HEK293 (cell line): ENCODE data around the gene CCR6.

Experiments used
- CTCF ChIA-PET: fragments of 350-600 bp; formaldehyde crosslinking; extraction: SDS; loops from one replicate; lab custom pipeline; 2021; ENCODE audit warnings: antibody characterized with exemption; lab: Yijun Ruan, JAX
- POLR2A ChIA-PET: fragments of 300-600 bp; formaldehyde crosslinking; extraction: SDS; loops from one replicate; lab custom pipeline; 2020; ENCODE audit warnings: antibody characterized with exemption, inconsistent platforms; lab: Yijun Ruan, JAX
- H3K27ac ChIP-seq: fragments of 200-500 bp; sonication (Bioruptor generic); 2 replicates; pipeline ENCODE4 v1.5.1; 2014; ENCODE audit warnings: low read depth, low read length, control low read depth, inconsistent platforms; ENCODE audit errors: extremely low read depth
- H3K36me3 ChIP-seq, 2 experiments: fragments of 200-500 bp in 1 of 2; sonication (Bioruptor generic) in 1 of 2; 1 replicate in 1 of 2; 2 replicates in 1 of 2; pipeline ENCODE4 v1.5.1; 2014 to 2017; ENCODE audit warnings: inconsistent platforms in 2 of 2, low read length in 2 of 2; ENCODE audit not compliant: control insufficient read depth in 2 of 2, insufficient read depth in 1 of 2
- H3K4me1 ChIP-seq: fragments of 200-500 bp; sonication (Bioruptor generic); 2 replicates; pipeline ENCODE4 v1.5.1; 2014; ENCODE audit warnings: mild to moderate bottlenecking, low read length, inconsistent platforms; ENCODE audit not compliant: control insufficient read depth, insufficient read depth
- H3K4me3 ChIP-seq: 2 replicates; pipeline ENCODE4 v1.5.1; 2011; ENCODE audit warnings: low read depth, mild to moderate bottlenecking, control low read depth, low read length, moderate library complexity
- H3K9me3 ChIP-seq: fragments of 200-500 bp; sonication (Bioruptor generic); 2 replicates; pipeline ENCODE4 v1.5.1; 2014; ENCODE audit warnings: low read depth, low read length, inconsistent platforms; ENCODE audit not compliant: control insufficient read depth, insufficient read depth
- EGR2 ChIP-seq: fragments of 450-650 bp; formaldehyde crosslinking; IDR thresholded peaks from 2 replicates; pipeline ENCODE4 v1.5.1; 2016; ENCODE audit warnings: low read depth, missing biosample characterization, missing genetic modification characterization
- GLI4 ChIP-seq: fragments of 450-650 bp; formaldehyde crosslinking; IDR thresholded peaks from 2 replicates; pipeline ENCODE4 v1.5.1; 2016; ENCODE audit warnings: missing biosample characterization, missing genetic modification characterization
- GLIS1 ChIP-seq: fragments of 450-650 bp; formaldehyde crosslinking; IDR thresholded peaks from 2 replicates; pipeline ENCODE4 v1.5.1; 2016; ENCODE audit warnings: missing biosample characterization, missing genetic modification characterization
- KLF10 ChIP-seq: fragments of 450-650 bp; IDR thresholded peaks from 2 replicates; pipeline ENCODE4 v1.5.1; 2018; ENCODE audit warnings: missing biosample characterization, mild to moderate bottlenecking, missing genetic modification characterization
- KLF16 ChIP-seq: fragments of 450-650 bp; formaldehyde crosslinking; IDR thresholded peaks from 2 replicates; pipeline ENCODE4 v1.5.1; 2017; ENCODE audit warnings: missing biosample characterization, missing genetic modification characterization
- KLF8 ChIP-seq: fragments of 450-650 bp; formaldehyde crosslinking; IDR thresholded peaks from 2 replicates; pipeline ENCODE4 v1.5.1; 2016; ENCODE audit warnings: missing biosample characterization, missing genetic modification characterization
- MEIS1 ChIP-seq: sonication (generic); formaldehyde crosslinking; IDR thresholded peaks from 2 replicates; pipeline ENCODE4 v1.8.1; 2022; ENCODE audit warnings: missing genetic modification reagents, mild to moderate bottlenecking, borderline replicate concordance
- OSR2 ChIP-seq: fragments of 450-650 bp; formaldehyde crosslinking; IDR thresholded peaks from 2 replicates; pipeline ENCODE4 v1.5.1; 2016; ENCODE audit warnings: missing biosample characterization, missing genetic modification characterization
- PBX3 ChIP-seq: sonication (generic); formaldehyde crosslinking; IDR thresholded peaks from 2 replicates; pipeline ENCODE4 v1.8.1; 2022; ENCODE audit warnings: mild to moderate bottlenecking, moderate library complexity, missing genetic modification reagents
- PRDM10 ChIP-seq: fragments of 450-650 bp; formaldehyde crosslinking; IDR thresholded peaks from 2 replicates; pipeline ENCODE4 v1.5.1; 2016; ENCODE audit warnings: missing biosample characterization, missing genetic modification characterization
- SCRT2 ChIP-seq: fragments of 450-650 bp; formaldehyde crosslinking; IDR thresholded peaks from 2 replicates; pipeline ENCODE4 v1.5.1; 2016; ENCODE audit warnings: missing biosample characterization, missing genetic modification characterization
- YY1 ChIP-seq: fragments of 450-650 bp; formaldehyde crosslinking; IDR thresholded peaks from 2 replicates; pipeline ENCODE4 v1.5.1; 2018; ENCODE audit warnings: missing biosample characterization, missing genetic modification characterization
- ZBTB48 ChIP-seq: fragments of 450-650 bp; formaldehyde crosslinking; IDR thresholded peaks from 2 replicates; pipeline ENCODE4 v1.5.1; 2016; ENCODE audit warnings: missing biosample characterization, missing genetic modification characterization
- ZFP37 ChIP-seq: fragments of 450-650 bp; formaldehyde crosslinking; IDR thresholded peaks from 2 replicates; pipeline ENCODE4 v1.5.1; 2016; ENCODE audit warnings: missing biosample characterization, missing genetic modification characterization
- ZNF157 ChIP-seq: fragments of 450-650 bp; formaldehyde crosslinking; IDR thresholded peaks from 2 replicates; pipeline ENCODE4 v1.5.1; 2016; ENCODE audit warnings: missing biosample characterization, missing genetic modification characterization
- ZNF16 ChIP-seq: fragments of 450-650 bp; formaldehyde crosslinking; IDR thresholded peaks from 2 replicates; pipeline ENCODE4 v1.5.1; 2016; ENCODE audit warnings: low read depth, missing biosample characterization, missing genetic modification characterization
- ZNF174 ChIP-seq: fragments of 450-650 bp; formaldehyde crosslinking; IDR thresholded peaks from 2 replicates; pipeline ENCODE4 v1.5.0; 2017; ENCODE audit warnings: missing biosample characterization, mild to moderate bottlenecking, missing genetic modification characterization
- ZNF19 ChIP-seq: fragments of 450-650 bp; formaldehyde crosslinking; IDR thresholded peaks from 2 replicates; pipeline ENCODE4; 2016; ENCODE audit warnings: missing biosample characterization, missing genetic modification characterization, low read depth
- ZNF266 ChIP-seq: fragments of 450-650 bp; formaldehyde crosslinking; IDR thresholded peaks from 2 replicates; pipeline ENCODE4 v1.5.1; 2016; ENCODE audit warnings: missing biosample characterization, missing genetic modification characterization, low read depth
- ZNF311 ChIP-seq: fragments of 450-650 bp; formaldehyde crosslinking; IDR thresholded peaks from 2 replicates; pipeline ENCODE4 v1.5.1; 2017; ENCODE audit warnings: missing biosample characterization, missing genetic modification characterization, borderline replicate concordance
- ZNF335 ChIP-seq: fragments of 450-650 bp; formaldehyde crosslinking; conservative IDR thresholded peaks from 2 replicates; pipeline ENCODE4 v1.5.1; 2016; ENCODE audit warnings: missing biosample characterization, missing genetic modification characterization
- ZNF37A ChIP-seq: fragments of 450-650 bp; IDR thresholded peaks from 2 replicates; pipeline ENCODE4 v1.5.1; 2018; ENCODE audit warnings: missing biosample characterization, missing genetic modification characterization
- ZNF48 ChIP-seq: fragments of 450-650 bp; formaldehyde crosslinking; IDR thresholded peaks from 2 replicates; pipeline ENCODE4 v1.5.1; 2016; ENCODE audit warnings: missing biosample characterization, missing genetic modification characterization
- ZNF488 ChIP-seq: fragments of 450-650 bp; formaldehyde crosslinking; IDR thresholded peaks from 2 replicates; pipeline ENCODE4 v1.5.1; 2016; ENCODE audit warnings: missing biosample characterization, missing genetic modification characterization
- ZNF530 ChIP-seq: fragments of 450-650 bp; formaldehyde crosslinking; IDR thresholded peaks from 2 replicates; pipeline ENCODE4 v1.5.1; 2016; ENCODE audit warnings: low read depth, missing biosample characterization, missing genetic modification characterization
- ZNF561 ChIP-seq: fragments of 450-650 bp; IDR thresholded peaks from 2 replicates; pipeline ENCODE4 v1.5.1; 2018; ENCODE audit warnings: missing biosample characterization, missing genetic modification characterization, borderline replicate concordance
- ZNF639 ChIP-seq: fragments of 450-650 bp; formaldehyde crosslinking; IDR thresholded peaks from 2 replicates; pipeline ENCODE4 v1.5.1; 2016; ENCODE audit warnings: missing biosample characterization, missing genetic modification characterization
- ZNF654 ChIP-seq: fragments of 450-650 bp; formaldehyde crosslinking; IDR thresholded peaks from 2 replicates; pipeline ENCODE4 v1.5.1; 2016; ENCODE audit warnings: low read depth, missing biosample characterization, missing genetic modification characterization
- ZNF704 ChIP-seq: fragments of 450-650 bp; formaldehyde crosslinking; IDR thresholded peaks from 2 replicates; pipeline ENCODE4 v1.5.1; 2016; ENCODE audit warnings: missing biosample characterization, missing genetic modification characterization
- ZSCAN4 ChIP-seq: fragments of 450-650 bp; formaldehyde crosslinking; IDR thresholded peaks from 2 replicates; pipeline ENCODE4 v1.5.1; 2017; ENCODE audit warnings: missing biosample characterization, missing genetic modification characterization

Gene CCR6

GRCh38 chr6:167151648-167152047 lies 28.8 kb downstream of the CCR6 start:
- POLR2A ChIA-PET = no interaction called here
- Histone ChIP-seq H3K36me3 (no peaks in the 10 kb centered on the region), H3K4me1 (no peaks in the 10 kb centered on the region), H3K4me3 (no peak overlapping the region), H3K9me3 (no peaks in the 10 kb centered on the region), H3K27ac (no peak overlapping the region)
- TF ChIP-seq ZNF48 (tag by site-specific recombination) (no peak), PBX3 (CRISPR knock-in tag) (no peak), OSR2 (tag by site-specific recombination) (no peak), ZNF174 (tag by site-specific recombination) (no peak), ZNF704 (tag by site-specific recombination) (no peak), SCRT2 (no peak), ZNF157 (tag by site-specific recombination) (no peak), ZNF335 (tag by site-specific recombination) (no peak), ZNF639 (tag by site-specific recombination) (no peak), ZNF311 (tag by site-specific recombination) (no peak), ZNF561 (tag by site-specific recombination) (no peak), GLIS1 (no peak), ZNF266 (tag by site-specific recombination) (no peak), KLF10 (tag by site-specific recombination) (no peak), KLF16 (tag by site-specific recombination) (no peak), ZNF16 (no peak), ZNF488 (tag by site-specific recombination) (no peak), ZNF37A (tag by site-specific recombination) (no peak), EGR2 (tag by site-specific recombination) (no peak), ZFP37 (no peak)
- CTCF ChIA-PET = interaction anchor here (0.7 to 2.4 kb wide), 4 partner anchors 10 to 771 kb away, joined by 3 to 9 read pairs (median 4); no protein-coding TSS in a partner anchor

GRCh38 chr6:167152862-167153261 lies 30.0 kb downstream of the CCR6 start:
- H3K4me3 ChIP-seq = no peak overlapping the region
- no peaks in the 10 kb centered on the region for H3K36me3 ChIP-seq
- POLR2A ChIA-PET = no interaction called here
- no peaks in the 10 kb centered on the region for H3K4me1 ChIP-seq
- no peak overlapping the region for H3K27ac ChIP-seq
- CTCF ChIA-PET = interaction anchor here (2.4 kb wide), 1 partner anchor 11 kb away, joined by 9 read pairs; no protein-coding TSS in a partner anchor
- no peaks in the 10 kb centered on the region for H3K9me3 ChIP-seq
- TF ChIP-seq GLI4 (tag by site-specific recombination) (no peak), ZBTB48 (tag by site-specific recombination) (no peak), PRDM10 (tag by site-specific recombination) (no peak), ZNF654 (tag by site-specific recombination) (no peak), ZNF530 (tag by site-specific recombination) (no peak), MEIS1 (CRISPR knock-in tag) (no peak), ZNF19 (tag by site-specific recombination) (no peak), ZSCAN4 (tag by site-specific recombination) (no peak), KLF8 (tag by site-specific recombination) (no peak), YY1 (tag by site-specific recombination) (no peak)
